ENCODE results near the gene ARIH2. TPM values are rescaled to one million over a fixed set of nuclear protein-coding genes. Genes with fewer than 3 reads are reported as not detected.

ARIH2 gene
- total and polyA plus RNA-seq, 2 experiments from 2014 or later, result 78.1 to 116 TPM

DNA sequence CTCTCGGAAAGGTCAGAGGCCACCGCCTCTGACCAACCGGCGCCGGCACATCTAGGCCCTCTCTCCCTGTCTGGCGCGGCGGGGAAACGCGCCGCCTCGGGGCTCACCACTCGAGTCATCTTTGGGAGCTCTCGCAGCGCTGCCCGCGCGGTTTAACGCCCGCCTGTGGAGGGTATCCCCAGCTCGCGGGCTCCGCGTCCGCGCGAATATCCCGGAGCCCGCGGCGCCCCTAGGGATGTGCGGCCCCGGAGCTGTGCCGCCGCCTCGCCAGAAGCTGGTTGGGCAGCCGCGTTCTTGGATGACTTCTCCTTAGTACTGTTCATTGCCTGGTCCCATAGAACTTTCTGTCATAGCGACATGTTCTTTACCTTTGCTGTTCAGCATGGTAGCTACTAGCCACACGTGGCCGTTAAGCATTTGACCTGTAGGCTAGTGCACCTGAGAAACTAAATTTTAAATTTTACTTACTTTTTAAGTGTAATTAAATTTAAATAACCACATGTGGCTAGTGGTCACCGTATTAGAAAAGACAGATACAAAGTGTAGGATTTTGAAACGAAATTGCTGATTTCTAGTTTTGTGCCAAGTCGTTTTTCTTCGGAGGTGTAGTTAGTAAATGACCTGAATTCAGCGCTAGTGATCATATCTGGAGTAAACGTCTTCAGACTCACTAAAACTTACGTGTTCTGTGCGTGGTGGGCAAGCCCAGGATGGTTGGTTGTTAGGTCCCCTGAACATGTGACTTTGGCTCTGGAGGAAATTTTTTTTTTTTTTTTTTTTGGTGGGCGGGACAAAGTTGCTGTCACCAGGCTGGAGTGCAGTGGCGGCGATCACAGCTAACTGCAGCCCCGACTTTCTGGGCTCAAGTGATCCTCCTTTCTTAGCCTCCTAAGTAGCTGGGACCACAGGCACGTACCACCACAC, 835 bp downstream of the ARIH2 start:
- Histone ChIP-seq H3K9me3 (ENCODE audit: low read depth) (no peaks in the 10 kb centered on the region), H3K4me1 (ENCODE audit: low read depth) (peaks cover 7% of the 10 kb centered on the region), H3K27ac (peak overlapping the region; percentile 93), H3K36me3 (peaks cover 3% of the 10 kb centered on the region), H3K4me3 (peak overlapping the region; percentile 91), H3K27me3 (no peaks in the 10 kb centered on the region)
- DNase-seq (ENCODE audit: low read depth in 1 of 2, low spot score in 1 of 2), result peak; percentile 44 to 45
- TF ChIP-seq, protein P1, sequence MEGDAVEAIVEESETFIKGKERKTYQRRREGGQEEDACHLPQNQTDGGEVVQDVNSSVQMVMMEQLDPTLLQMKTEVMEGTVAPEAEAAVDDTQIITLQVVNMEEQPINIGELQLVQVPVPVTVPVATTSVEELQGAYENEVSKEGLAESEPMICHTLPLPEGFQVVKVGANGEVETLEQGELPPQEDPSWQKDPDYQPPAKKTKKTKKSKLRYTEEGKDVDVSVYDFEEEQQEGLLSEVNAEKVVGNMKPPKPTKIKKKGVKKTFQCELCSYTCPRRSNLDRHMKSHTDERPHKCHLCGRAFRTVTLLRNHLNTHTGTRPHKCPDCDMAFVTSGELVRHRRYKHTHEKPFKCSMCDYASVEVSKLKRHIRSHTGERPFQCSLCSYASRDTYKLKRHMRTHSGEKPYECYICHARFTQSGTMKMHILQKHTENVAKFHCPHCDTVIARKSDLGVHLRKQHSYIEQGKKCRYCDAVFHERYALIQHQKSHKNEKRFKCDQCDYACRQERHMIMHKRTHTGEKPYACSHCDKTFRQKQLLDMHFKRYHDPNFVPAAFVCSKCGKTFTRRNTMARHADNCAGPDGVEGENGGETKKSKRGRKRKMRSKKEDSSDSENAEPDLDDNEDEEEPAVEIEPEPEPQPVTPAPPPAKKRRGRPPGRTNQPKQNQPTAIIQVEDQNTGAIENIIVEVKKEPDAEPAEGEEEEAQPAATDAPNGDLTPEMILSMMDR (IDR thresholded peaks at IDR 0.05; ENCODE audit: low read depth, low read length), result peak; percentile 3

DNA sequence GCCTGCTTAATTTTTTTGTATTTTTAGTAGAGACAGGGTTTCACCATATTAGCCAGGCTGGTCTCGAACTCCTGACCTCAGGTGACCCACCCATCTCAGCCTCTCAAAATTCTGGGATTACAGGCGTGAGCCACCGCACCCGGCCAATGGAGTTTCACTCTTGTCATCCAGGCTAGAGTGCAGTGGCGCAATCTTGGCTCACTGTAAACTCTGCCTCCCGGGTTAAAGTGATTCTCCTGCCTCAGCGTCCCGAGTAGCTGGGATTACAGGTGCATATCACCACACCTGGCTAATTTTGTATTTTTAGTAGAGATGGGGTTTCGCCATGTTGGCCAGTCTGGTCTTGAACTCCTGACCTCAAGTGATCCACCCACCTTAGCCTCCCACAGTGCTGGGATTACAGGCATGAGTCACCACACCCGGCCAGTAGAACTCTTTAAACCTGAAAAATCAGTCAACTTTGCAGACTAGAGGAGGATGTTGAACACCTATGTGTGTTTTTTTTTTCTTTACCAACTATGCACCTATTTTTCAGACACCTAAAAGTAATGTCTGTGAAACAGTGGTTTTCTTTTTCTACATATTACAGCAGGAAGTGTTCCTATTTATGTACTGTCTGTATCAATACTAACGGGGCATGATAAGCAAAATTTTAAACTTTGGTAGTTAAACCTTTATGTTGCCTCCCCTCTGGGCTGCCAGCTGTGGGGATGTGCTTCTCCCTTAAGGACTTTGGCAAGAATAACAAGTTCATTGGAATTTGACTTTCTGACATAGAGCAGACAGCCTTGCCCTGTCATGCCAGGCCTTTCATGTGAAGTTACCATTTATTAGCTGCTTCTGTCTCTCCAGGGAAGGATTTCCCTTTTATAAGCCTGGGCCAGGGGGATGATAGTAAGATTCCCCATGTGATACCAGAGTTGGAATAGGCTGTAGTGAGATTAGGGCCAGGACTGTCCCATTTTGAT, 8.1 kb downstream of the ARIH2 start:
- peak; percentile 22 to 47 for DNase-seq (ENCODE audit: low read depth in 1 of 2, low spot score in 1 of 2)
- TF ChIP-seq, protein P1 (IDR thresholded peaks at IDR 0.05; ENCODE audit: low read depth, low read length), result no peak
- Histone ChIP-seq H3K27me3 (no peaks in the 10 kb centered on the region), H3K4me3 (no peak overlapping the region), H3K36me3 (peaks cover 20% of the 10 kb centered on the region), H3K9me3 (ENCODE audit: low read depth) (no peaks in the 10 kb centered on the region), H3K27ac (peak overlapping the region; percentile 73), H3K4me1 (ENCODE audit: low read depth) (peaks cover 8% of the 10 kb centered on the region)

DNA sequence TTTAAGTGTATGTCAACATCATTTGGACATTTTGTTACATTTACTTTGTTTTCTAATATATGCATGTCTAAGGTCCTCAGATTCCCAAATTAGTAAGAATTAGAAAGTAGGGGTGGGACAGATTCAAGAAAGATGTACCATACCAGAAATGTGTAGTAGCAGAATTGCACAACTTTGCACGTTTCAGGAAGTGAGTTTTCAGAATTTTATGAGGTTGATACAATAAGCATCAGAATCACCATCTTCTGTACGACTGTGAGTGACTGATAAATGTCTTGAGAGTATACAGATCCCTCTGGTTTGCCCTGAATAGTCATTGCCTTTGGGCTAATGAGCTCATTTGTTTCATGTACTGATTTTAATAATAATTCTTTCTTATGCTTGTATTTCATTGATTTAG, 9.3 kb downstream of the ARIH2 start:
- Histone ChIP-seq H3K4me1 (ENCODE audit: low read depth) (peaks cover 8% of the 10 kb centered on the region), H3K27me3 (no peaks in the 10 kb centered on the region), H3K4me3 (no peak overlapping the region), H3K27ac (peak overlapping the region; percentile 73), H3K36me3 (peaks cover 16% of the 10 kb centered on the region), H3K9me3 (ENCODE audit: low read depth) (no peaks in the 10 kb centered on the region)
- DNase-seq (ENCODE audit: low read depth in 1 of 2, low spot score in 1 of 2), result peak in 1 of 2 donors; percentile 24
- TF ChIP-seq, protein P1 (IDR thresholded peaks at IDR 0.05; ENCODE audit: low read depth, low read length), result no peak

DNA sequence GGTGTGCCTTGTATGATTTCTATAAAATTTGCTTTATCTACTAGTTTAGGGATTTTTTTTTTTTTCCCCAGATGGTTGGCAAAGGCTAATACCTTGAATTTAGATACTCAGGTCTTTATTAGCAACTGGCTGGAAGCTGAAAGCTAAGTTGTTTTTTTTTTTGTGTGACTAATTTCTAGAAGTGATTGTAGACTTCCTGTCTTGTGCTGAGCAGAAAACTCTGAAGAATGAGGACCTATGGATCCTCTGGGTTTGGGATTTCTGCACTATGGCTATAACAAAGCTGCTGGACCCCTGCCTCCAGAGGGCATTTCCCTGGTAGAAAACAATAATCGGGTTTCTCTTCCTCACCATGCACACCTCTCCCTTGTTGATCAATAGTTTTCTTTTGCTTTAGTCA, 10.0 kb downstream of the ARIH2 start:
- Histone ChIP-seq H3K4me1 (ENCODE audit: low read depth) (peaks cover 8% of the 10 kb centered on the region), H3K27me3 (no peaks in the 10 kb centered on the region), H3K9me3 (ENCODE audit: low read depth) (no peaks in the 10 kb centered on the region), H3K36me3 (peaks cover 17% of the 10 kb centered on the region), H3K4me3 (no peak overlapping the region), H3K27ac (peak overlapping the region; percentile 1)
- TF ChIP-seq, protein P1 (IDR thresholded peaks at IDR 0.05; ENCODE audit: low read depth, low read length), result no peak
- DNase-seq (ENCODE audit: low read depth in 1 of 2, low spot score in 1 of 2), result peak in 1 of 2 donors; percentile 33

DNA sequence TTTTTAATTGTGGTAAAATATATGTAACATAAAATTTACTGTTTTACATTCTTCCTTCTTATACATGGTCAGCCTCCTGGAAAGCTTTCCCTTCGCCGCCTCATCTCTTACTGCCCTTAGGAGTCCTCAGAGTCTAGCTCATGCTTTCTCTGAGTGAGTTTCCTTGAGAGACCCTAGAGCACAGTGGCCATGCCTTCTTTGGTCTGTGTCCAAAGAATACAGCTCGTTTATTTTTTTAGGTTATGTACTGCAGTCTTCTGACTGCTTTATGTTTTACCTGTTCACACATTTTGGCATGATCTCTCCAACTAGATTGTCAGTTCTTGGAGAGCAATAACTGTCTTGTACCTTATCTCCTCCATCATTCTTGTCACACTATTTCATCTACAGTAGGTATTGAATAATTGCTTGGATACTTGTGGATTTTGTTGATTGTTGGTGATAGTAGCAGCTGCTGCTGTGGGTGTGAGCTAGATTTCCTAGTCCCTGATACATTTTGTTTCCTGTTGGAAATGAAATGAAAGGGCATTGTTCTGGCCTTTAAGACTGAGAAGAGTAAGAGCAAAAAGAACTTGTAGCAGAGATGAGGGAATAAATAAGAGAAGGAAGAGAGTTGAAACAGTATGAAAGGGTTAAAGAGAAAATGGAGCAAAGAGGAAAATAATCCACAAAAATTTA, 10.9 kb downstream of the ARIH2 start:
- Histone ChIP-seq H3K27me3 (no peaks in the 10 kb centered on the region), H3K4me1 (ENCODE audit: low read depth) (peaks cover 8% of the 10 kb centered on the region), H3K36me3 (peaks cover 19% of the 10 kb centered on the region), H3K27ac (no peak overlapping the region), H3K9me3 (ENCODE audit: low read depth) (no peaks in the 10 kb centered on the region), H3K4me3 (no peak overlapping the region)
- TF ChIP-seq, protein P1 (IDR thresholded peaks at IDR 0.05; ENCODE audit: low read depth, low read length), result no peak
- DNase-seq (ENCODE audit: low read depth in 1 of 2, low spot score in 1 of 2), result peak in 1 of 2 donors; percentile 29
